K562 (cell line): Measurements from ENCODE around the gene CENPP.

Experiments
- SMARCC2 ChIP-seq: fragments of 450-650 bp; IDR thresholded peaks from 2 replicates; pipeline ENCODE4 v1.6.1; 2017; ENCODE audit warnings: antibody characterized with exemption, moderate library complexity, mild to moderate bottlenecking, low read depth
- TARDBP ChIP-seq: fragments of 450-650 bp; IDR thresholded peaks from 2 replicates; pipeline ENCODE4 v1.6.1; 2016
- THRA ChIP-seq: fragments of 450-650 bp; IDR thresholded peaks from 2 replicates; pipeline ENCODE4 v1.6.1; 2017; ENCODE audit warnings: mild to moderate bottlenecking, moderate library complexity

GRCh38 chr9:92627651-92628050 lies 301.9 kb downstream of the CENPP start:
- TF ChIP-seq THRA (no peak), TARDBP (no peak), SMARCC2 (no peak)
